AG04450 (cell line): ENCODE data around the gene FASTKD1. TPM values are rescaled to one million over a fixed set of nuclear protein-coding genes. Genes with fewer than 3 reads are reported as not detected.
"Not testable (repeated sequence)": the region's sequence is repeated elsewhere in the genome, so short reads cannot be mapped to it uniquely, and the experiment has no call there.

Source experiments
- CTCF ChIA-PET: fragments of 300-600, 350-600 bp; formaldehyde crosslinking; extraction: SDS; loops from one replicate; lab custom pipeline; 2022; ENCODE audit warnings: antibody characterized with exemption, inconsistent platforms; lab: Charles Lee
- POLR2A ChIA-PET: fragments of 350-600 bp; formaldehyde crosslinking; extraction: SDS; loops from one replicate; lab custom pipeline; 2021; ENCODE audit warnings: antibody characterized with exemption, inconsistent platforms; lab: Yijun Ruan, JAX
- DNase-seq: peaks from one replicate; pipeline ENCODE4 v3.0.0-alpha.2; 2011; ENCODE audit warnings: low read depth, low spot score
- H3K27ac ChIP-seq: one replicate; pipeline ENCODE4 v1.5.1; 2012; ENCODE audit warnings: low read depth, low read length, control low read depth
- H3K27me3 ChIP-seq: one replicate; pipeline ENCODE4 v1.6.0; 2012; ENCODE audit warnings: low read length; ENCODE audit not compliant: control insufficient read depth, insufficient read depth
- H3K4me3 ChIP-seq: 2 replicates; pipeline ENCODE4 v1.5.1; 2011; ENCODE audit warnings: mild to moderate bottlenecking, low read depth, low read length, control low read depth
- H3K9me3 ChIP-seq: 2 replicates; pipeline ENCODE4 v1.5.1; 2012; ENCODE audit warnings: low read length; ENCODE audit not compliant: control insufficient read depth, insufficient read depth
- polyA plus RNA-seq: library from polyadenylated mRNA; depleted of rRNA; stranded (reverse); fragments of >200 nt; gene quantifications from 2 replicates; pipeline ENCODE4 v1.2.3, GENCODE V29; 2011
- TF ChIP-seq, protein P1 (sequence below): IDR thresholded peaks from 2 replicates; pipeline ENCODE4 v1.5.1; 2011; ENCODE audit warnings: low read depth, low read length, control low read depth, inconsistent platforms

FASTKD1 gene
- polyA plus RNA-seq, 1 experiment: 23.1 TPM

DNA sequence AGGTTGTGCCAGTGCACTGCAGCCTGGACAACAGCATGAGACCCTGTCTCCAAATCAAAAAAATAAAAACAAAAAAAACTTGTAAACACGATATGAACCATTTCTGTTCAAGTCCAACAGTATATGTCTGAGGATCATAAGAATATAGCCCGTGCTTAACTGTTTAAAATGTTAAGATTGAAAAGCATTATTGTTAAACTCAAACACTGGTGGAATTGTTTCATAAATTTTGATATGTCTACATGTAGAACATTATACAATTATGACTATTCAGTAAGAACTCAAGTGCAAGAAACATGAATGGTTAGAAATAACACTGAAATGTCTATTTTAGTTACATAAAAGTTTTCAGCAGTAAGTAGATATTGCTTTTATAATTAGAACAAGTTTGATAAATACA lies 40.2 kb upstream of the FASTKD1 start:
- Histone ChIP-seq H3K4me3 (no peak overlapping the region), H3K9me3 (no peaks in the 10 kb centered on the region), H3K27me3 (no peaks in the 10 kb centered on the region), H3K27ac (no peak overlapping the region)
- POLR2A ChIA-PET: no interaction called here
- no peak for DNase-seq
- CTCF ChIA-PET: no interaction called here
- TF ChIP-seq, protein P1, sequence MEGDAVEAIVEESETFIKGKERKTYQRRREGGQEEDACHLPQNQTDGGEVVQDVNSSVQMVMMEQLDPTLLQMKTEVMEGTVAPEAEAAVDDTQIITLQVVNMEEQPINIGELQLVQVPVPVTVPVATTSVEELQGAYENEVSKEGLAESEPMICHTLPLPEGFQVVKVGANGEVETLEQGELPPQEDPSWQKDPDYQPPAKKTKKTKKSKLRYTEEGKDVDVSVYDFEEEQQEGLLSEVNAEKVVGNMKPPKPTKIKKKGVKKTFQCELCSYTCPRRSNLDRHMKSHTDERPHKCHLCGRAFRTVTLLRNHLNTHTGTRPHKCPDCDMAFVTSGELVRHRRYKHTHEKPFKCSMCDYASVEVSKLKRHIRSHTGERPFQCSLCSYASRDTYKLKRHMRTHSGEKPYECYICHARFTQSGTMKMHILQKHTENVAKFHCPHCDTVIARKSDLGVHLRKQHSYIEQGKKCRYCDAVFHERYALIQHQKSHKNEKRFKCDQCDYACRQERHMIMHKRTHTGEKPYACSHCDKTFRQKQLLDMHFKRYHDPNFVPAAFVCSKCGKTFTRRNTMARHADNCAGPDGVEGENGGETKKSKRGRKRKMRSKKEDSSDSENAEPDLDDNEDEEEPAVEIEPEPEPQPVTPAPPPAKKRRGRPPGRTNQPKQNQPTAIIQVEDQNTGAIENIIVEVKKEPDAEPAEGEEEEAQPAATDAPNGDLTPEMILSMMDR: no peak

GRCh38 chr2:169609264-169609663 lies 35.6 kb upstream of the FASTKD1 start:
- POLR2A ChIA-PET: no interaction called here
- Histone ChIP-seq H3K4me3 (no peak overlapping the region), H3K9me3 (no peaks in the 10 kb centered on the region), H3K27ac (no peak overlapping the region), H3K27me3 (no peaks in the 10 kb centered on the region)
- TF ChIP-seq, protein P1: no peak
- DNase-seq: no peak
- CTCF ChIA-PET: no interaction called here

- no peak overlapping the region for H3K27ac ChIP-seq
- H3K4me3 ChIP-seq: no peak overlapping the region
- TF ChIP-seq, protein P1: no peak
- no peaks in the 10 kb centered on the region for H3K27me3 ChIP-seq
- ChIA-PET CTCF (interaction anchor here (0.7 kb wide), 1 partner anchor 147 kb away, joined by 3 read pairs; no protein-coding TSS in a partner anchor), POLR2A (no interaction called here)
- DNase-seq: no peak
- H3K9me3 ChIP-seq: no peaks in the 10 kb centered on the region
Measured at GRCh38 chr2:169599568-169599967, 25.9 kb upstream of the FASTKD1 start.

DNA sequence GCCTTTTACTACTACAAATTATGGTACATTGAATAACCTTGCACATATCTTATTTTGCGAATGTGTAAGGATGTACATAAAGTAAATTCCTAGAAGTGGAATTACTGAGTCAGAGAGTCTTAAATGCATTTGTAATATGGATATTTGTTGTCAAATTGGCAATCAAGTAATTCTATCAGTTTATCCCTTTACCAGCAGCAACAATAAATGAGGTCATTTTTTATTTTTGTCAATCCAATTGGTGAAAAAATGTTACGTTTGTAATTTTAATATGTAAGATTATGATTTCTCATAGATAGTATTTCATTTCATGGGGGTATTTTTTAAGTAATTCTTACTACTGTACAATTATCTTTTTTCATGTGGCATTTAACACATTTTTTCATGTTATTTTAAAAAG lies 25.3 kb upstream of the FASTKD1 start:
- TF ChIP-seq, protein P1: no peak
- Histone ChIP-seq H3K9me3 (no peaks in the 10 kb centered on the region), H3K27ac (no peak overlapping the region), H3K4me3 (no peak overlapping the region), H3K27me3 (no peaks in the 10 kb centered on the region)
- CTCF ChIA-PET: interaction anchor here (0.7 kb wide), 1 partner anchor 146 kb away, joined by 3 read pairs; no protein-coding TSS in a partner anchor
- POLR2A ChIA-PET: no interaction called here
- DNase-seq: no peak

DNA sequence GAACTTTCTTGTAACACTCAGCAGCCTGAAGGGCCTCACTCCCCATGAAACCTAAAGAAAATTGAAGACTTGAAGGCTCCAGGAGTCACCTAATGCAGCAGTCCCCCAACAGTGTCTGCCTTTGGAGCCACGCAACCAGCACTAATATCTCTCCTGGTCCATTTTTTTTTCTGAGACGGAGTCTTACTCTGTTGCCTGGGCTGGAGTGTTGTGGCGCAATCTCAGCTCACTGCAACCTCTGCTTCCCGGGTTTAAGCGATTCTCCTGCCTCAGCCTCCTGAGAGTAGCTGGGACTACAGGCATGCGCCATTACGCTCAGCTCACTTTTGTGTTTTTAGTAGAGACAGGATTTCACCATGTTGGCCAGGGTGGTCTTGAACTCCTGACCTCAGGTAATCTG lies 22.9 kb upstream of the FASTKD1 start:
- CTCF ChIA-PET: interaction anchor here (0.9 to 1.5 kb wide), 2 partner anchors 69 to 144 kb away, joined by 3 to 4 read pairs; no protein-coding TSS in a partner anchor
- POLR2A ChIA-PET: not testable (repeated sequence)

More for the DNA sequence above, 22.9 kb upstream of the FASTKD1 start:
- not testable (repeated sequence) for H3K4me3 ChIP-seq, DNase-seq, H3K27me3 ChIP-seq, H3K9me3 ChIP-seq, H3K27ac ChIP-seq
